CD4-positive, alpha-beta T cell treated with Interleukin-10 for 1 hour (primary cell): Measurements from ENCODE around the gene ERVW-1.
"Not testable (repeated sequence)": the region's sequence is repeated elsewhere in the genome, so short reads cannot be mapped to it uniquely, and the experiment has no call there.

Experiments used
- DNase-seq: peaks from one replicate; pipeline ENCODE4 v3.0.0-alpha.2; 2020

Gene ERVW-1, protein sequence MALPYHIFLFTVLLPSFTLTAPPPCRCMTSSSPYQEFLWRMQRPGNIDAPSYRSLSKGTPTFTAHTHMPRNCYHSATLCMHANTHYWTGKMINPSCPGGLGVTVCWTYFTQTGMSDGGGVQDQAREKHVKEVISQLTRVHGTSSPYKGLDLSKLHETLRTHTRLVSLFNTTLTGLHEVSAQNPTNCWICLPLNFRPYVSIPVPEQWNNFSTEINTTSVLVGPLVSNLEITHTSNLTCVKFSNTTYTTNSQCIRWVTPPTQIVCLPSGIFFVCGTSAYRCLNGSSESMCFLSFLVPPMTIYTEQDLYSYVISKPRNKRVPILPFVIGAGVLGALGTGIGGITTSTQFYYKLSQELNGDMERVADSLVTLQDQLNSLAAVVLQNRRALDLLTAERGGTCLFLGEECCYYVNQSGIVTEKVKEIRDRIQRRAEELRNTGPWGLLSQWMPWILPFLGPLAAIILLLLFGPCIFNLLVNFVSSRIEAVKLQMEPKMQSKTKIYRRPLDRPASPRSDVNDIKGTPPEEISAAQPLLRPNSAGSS

GRCh38 chr7:92477681-92478080 lies at the start of gene ERVW-1:
TSS of gene ERVW-1 (minus strand) at chr7:92477946. CDS start at chr7:92470381, 7,565 bp downstream.
- not testable (repeated sequence) for DNase-seq

GRCh38 chr7:92523110-92523509 lies 45.4 kb upstream of the ERVW-1 start:
- no peak for DNase-seq

DNA sequence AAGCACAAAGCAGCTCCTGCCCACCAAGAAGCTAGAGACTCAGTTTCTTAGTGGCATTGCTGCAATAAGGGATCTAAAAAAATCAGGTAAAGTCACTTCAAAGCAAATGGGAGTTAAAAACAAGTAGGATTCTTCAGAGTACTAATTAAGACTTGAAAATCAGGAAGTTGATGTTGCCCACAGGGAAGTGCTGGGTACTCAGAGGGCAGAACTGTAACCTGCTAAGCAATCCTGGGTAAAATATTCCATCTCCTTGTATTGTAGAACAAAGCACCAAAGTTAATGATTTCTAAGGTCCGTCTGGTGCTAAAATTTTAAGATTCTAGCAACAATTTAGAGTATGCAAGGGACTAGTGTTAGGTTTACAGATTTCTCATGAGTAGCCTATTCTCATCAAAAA lies 42.3 kb upstream of the ERVW-1 start:
- DNase-seq = no peak

GRCh38 chr7:92517631-92518030 lies 39.9 kb upstream of the ERVW-1 start:
- no peak for DNase-seq

GRCh38 chr7:92513167-92513902 lies 35.6 kb upstream of the ERVW-1 start:
- no peak for DNase-seq

DNA sequence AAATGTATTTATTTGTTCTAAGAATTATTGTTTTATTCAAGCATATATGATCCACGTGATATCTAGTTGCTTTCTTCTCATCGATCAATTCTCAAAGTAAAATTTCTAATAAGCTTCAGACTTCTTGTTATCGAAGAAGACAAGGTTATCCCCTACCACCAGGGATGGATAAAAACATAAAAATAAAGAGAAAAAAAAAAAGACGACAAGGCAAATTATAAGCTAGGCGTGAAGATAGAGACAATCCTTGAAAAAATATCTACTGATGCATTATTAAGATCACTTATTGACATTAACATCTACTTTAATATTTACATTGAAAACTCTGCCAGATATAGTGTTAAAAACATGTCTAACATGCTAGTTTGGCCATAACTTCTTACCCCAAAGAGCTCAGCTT lies 31.2 kb upstream of the ERVW-1 start:
- DNase-seq = no peak

GRCh38 chr7:92506363-92506762 lies 28.6 kb upstream of the ERVW-1 start:
- DNase-seq = no peak

DNA sequence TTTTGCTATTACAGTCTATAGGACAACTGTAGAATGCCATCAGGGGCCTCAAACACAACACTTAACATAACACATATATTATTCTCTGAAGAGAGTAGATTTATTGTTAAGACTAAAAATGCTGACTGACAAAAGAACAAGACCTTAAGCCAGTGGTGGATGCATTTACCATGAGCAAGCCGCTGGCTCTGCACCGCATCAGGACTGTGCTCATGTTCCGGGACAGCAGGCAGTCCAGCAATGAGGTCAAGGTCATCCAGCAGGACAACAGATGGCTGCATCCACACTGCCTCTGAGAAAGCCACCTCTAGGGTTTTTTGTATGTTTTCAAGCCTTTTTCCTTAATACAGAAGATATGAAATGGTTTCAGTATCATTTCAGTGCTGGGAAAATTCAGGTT lies 26.8 kb upstream of the ERVW-1 start:
- no peak for DNase-seq

GRCh38 chr7:92503767-92504166 lies 26.0 kb upstream of the ERVW-1 start:
- DNase-seq = no peak

DNA sequence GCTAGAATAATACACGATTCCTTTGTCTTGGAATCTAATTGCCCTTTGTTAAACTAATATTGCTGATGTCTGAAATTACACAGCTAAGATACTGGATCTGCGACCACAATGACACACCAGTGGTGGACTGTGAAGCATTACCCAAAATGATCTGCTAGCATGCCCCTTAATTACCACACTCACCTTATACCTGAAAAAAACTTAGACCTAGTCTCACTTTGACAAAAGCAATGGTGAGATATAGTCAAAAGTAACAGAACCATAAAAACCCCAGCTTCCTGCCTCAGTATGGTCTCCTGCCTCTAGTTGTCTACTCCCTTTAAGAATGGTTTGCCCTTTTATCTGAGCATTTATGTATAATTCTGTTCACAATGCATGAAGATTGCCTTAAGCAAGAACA lies 20.8 kb upstream of the ERVW-1 start:
- no peak for DNase-seq

- DNase-seq = no peak
Observed at GRCh38 chr7:92496876-92497275, 19.1 kb upstream of the ERVW-1 start.

DNA sequence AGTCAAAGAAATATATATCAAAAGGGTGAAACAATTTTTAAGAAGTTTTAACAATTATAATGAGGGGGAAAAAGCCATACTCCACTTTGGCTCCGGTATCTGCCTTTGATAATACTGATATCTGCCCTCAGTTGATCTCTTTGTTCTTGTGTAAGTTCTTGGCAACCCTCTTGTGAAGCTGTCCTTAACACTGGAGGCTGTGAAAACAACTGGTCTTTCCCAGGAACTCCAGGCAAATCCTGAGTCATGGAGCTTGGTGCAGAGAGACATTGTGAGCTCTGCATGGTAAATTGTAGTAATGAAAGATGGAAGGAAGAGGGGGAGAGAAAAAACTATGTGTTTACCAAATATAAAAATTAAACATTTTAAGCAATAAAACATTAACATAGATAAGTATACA lies 11.9 kb upstream of the ERVW-1 start:
- no peak for DNase-seq

DNA sequence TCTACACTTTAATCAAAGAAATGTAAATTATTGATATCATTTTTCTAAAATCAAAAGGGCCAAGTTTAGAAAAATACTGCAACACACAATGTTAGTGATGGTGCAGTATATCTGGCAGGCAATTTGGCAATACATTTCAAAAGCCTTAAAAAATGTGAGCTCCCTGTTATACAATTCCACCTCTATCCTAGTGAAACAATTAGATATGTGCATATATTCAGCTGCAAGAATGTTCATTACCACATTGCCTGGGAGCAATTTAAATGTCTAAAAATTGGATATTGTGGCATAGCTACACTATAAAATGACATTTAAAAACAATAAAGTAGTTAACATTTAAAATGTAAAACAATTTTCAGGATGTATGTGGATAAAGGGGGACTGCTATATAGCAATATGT lies 10.1 kb upstream of the ERVW-1 start:
- no peak for DNase-seq

GRCh38 chr7:92485974-92486373 lies 8.2 kb upstream of the ERVW-1 start:
- no peak for DNase-seq

- no peak for DNase-seq
Observed at GRCh38 chr7:92485267-92485892, 7.6 kb upstream of the ERVW-1 start.

DNA sequence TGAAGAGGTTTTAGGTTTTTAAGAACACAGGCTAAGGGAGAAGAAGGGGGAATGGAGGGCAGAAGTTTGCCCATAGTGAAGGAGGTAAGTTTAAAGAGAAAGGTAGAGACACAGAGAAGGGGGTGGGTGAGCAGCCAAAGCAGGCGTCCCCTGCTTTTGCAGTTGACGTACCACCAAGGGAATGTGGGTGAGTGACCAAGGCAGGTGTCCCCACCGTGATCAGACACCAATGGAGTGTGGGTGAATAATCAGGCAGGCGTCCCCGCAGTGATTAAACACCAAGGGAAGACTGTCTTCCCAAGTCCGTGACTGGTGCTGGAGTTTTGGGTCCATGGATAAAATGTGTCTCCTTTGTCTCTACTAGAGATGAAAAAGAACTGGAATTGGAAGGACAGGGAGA lies 6.5 kb upstream of the ERVW-1 start:
- DNase-seq = not testable (repeated sequence)

- not testable (repeated sequence) for DNase-seq
Observed at GRCh38 chr7:92483624-92484023, 5.9 kb upstream of the ERVW-1 start.

GRCh38 chr7:92479146-92479545 lies 1.4 kb upstream of the ERVW-1 start:
- DNase-seq = not testable (repeated sequence)

- DNase-seq = no peak
Observed at GRCh38 chr7:92478711-92479110, 965 bp upstream of the ERVW-1 start.

- no peak for DNase-seq
Observed at GRCh38 chr7:92478095-92478494, 349 bp upstream of the ERVW-1 start.

DNA sequence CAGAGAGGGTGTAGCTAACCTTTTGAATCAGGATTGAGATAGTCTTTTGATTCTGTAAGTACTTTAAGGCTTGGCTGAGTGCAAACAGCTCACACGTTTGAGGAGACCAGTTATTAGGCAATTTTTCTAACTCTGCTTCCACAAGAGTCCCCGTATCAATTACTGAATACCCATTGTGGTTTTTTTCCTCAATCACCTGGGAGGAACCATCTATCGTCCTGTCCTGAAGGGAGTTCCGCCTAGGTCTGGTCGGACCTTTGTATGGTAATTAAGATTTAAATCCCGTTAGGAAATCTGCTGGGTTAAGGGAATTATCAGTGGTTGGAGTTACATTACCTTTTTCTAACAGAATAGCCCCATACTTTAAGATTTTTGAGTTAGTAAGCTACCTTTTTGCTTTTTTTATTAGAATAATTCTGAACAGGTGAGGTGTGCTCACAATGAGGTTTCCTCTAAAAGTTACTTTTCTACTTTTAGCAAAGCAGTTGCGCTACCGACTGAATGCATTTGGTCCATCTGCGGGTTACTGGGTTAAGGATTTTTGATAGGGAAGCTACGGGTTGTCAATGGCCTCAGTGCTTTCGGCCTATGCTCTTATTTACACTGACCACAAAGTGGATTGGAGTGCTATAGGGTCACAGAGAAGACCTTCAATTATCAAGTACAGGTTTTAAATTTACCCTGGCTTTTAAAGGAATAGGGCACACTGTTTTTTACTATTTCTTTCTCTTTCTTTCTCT lies 1.7 kb downstream of the ERVW-1 start:
- DNase-seq = not testable (repeated sequence)

- not testable (repeated sequence) for DNase-seq
Observed at GRCh38 chr7:92475261-92475770, 2.4 kb downstream of the ERVW-1 start.

DNA sequence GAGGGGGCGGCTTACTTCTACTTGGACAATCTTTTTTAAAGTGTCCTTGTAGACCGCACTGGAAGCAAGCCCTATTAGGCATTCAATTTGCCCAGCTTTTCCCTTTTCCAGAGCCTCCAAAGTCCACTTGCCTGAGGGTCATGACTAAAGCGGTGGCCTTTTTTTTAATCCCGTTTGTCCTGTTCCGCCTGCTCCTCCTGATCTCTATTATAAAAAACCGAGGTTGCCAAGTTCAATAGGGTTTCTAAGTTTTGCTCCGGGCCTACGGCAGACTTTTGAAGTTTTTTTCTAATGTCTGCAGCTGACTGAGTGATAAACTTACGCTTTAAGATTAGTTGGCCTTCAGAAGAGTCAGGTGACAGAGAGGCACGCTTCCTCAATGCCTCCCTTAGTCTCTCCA lies 3.8 kb downstream of the ERVW-1 start:
- DNase-seq = not testable (repeated sequence)
